OCI-LY7 (cell line): ENCODE data around the gene KCNAB3. TPM values are rescaled to one million over a fixed set of nuclear protein-coding genes. Genes with fewer than 3 reads are reported as not detected.

ENCODE experiments used
- BruUV-seq: library from RNA; stranded (reverse); fragments of 400-500 nt; replicated peaks from 2 replicates; lab custom pipeline; 2021; lab: Mats Ljungman, UMichigan
- CTCF ChIA-PET: fragments of 300-600 bp; sonication (Branson Sonifier 250); formaldehyde crosslinking; loops from one replicate; lab custom pipeline; 2022; ENCODE audit warnings: antibody characterized with exemption; ENCODE audit not compliant: unreplicated experiment; lab: Charles Lee
- POLR2A ChIA-PET: fragments of 300-600 bp; sonication (Branson Sonifier 250); formaldehyde crosslinking; loops from one replicate; lab custom pipeline; 2022; ENCODE audit warnings: antibody characterized with exemption; lab: Charles Lee
- DNase-seq: peaks from one replicate; pipeline ENCODE4 v3.0.0-alpha.2; 2015; ENCODE audit warnings: low spot score
- H2AFZ ChIP-seq: fragments of 200-600 bp; sonication (generic), shearing (Covaris generic); 2 replicates; pipeline ENCODE4 v1.6.1; 2014; ENCODE audit warnings: mild to moderate bottlenecking, antibody characterized with exemption, low read length, moderate library complexity
- H3K27ac ChIP-seq: fragments of 200-600 bp; sonication (generic); 2 replicates; pipeline ENCODE4 v1.5.1; 2014; ENCODE audit warnings: mixed run types, low read depth, mild to moderate bottlenecking, moderate library complexity, low read length, inconsistent platforms; ENCODE audit not compliant: poor library complexity, severe bottlenecking
- H3K36me3 ChIP-seq: fragments of 200-600 bp; sonication (generic); 2 replicates; pipeline ENCODE4 v1.6.1; 2014; ENCODE audit warnings: mild to moderate bottlenecking, antibody characterized with exemption, low read length, moderate library complexity, mixed read lengths; ENCODE audit not compliant: insufficient read depth
- H3K4me1 ChIP-seq: fragments of 200-600 bp; sonication (generic); 2 replicates; pipeline ENCODE4 v1.5.1; 2014; ENCODE audit warnings: mild to moderate bottlenecking, low read length; ENCODE audit not compliant: insufficient read depth, poor library complexity, severe bottlenecking
- H3K4me2 ChIP-seq: fragments of 200-600 bp; sonication (generic); 2 replicates; pipeline ENCODE4 v1.6.1; 2014; ENCODE audit warnings: mild to moderate bottlenecking, low read length
- H3K4me3 ChIP-seq: fragments of 200-600 bp; sonication (generic); 2 replicates; pipeline ENCODE4 v1.5.1; 2014; ENCODE audit warnings: mild to moderate bottlenecking, low read depth, low read length; ENCODE audit not compliant: poor library complexity, severe bottlenecking
- H3K79me2 ChIP-seq: fragments of 200-600 bp; sonication (generic); 2 replicates; pipeline ENCODE4 v1.6.1; 2016; ENCODE audit warnings: low read depth, mild to moderate bottlenecking, low read length, moderate library complexity, mixed read lengths; ENCODE audit not compliant: insufficient read depth
- H3K9me2 ChIP-seq: fragments of 200-600 bp; sonication (generic); 2 replicates; pipeline ENCODE4 v1.6.1; 2016; ENCODE audit warnings: mild to moderate bottlenecking, low read length, mixed read lengths; ENCODE audit not compliant: insufficient read depth
- H3K9me3 ChIP-seq: fragments of 200-600 bp; sonication (generic); 2 replicates; pipeline ENCODE4 v1.6.1; 2014; ENCODE audit warnings: mild to moderate bottlenecking, mixed run types, low read length, mixed read lengths
- H4K20me1 ChIP-seq: fragments of 200-600 bp; sonication (generic); 2 replicates; pipeline ENCODE4 v1.6.1; 2014; ENCODE audit warnings: mild to moderate bottlenecking, antibody characterized with exemption, low read length, moderate library complexity, mixed read lengths; ENCODE audit not compliant: insufficient read depth
- CTCF ChIP-seq: fragments of 200-600 bp; sonication (generic); conservative IDR thresholded peaks from 2 replicates; pipeline ENCODE4 v1.5.1; 2014; ENCODE audit warnings: mild to moderate bottlenecking, antibody characterized with exemption, low read length, moderate library complexity, mixed read lengths
- EZH2phosphoT487 ChIP-seq: fragments of 200-600 bp; sonication (generic); IDR thresholded peaks from 2 replicates; pipeline ENCODE4 v1.6.1; 2018; ENCODE audit warnings: low read depth, borderline replicate concordance, mild to moderate bottlenecking, mixed run types, antibody characterized with exemption, low read length, moderate library complexity, mixed read lengths
- intact Hi-C: fragments of 100-400 bp; cut with micrococcal nuclease; formaldehyde crosslinking; loops from one replicate; pipeline ENCODE4 v1.10.0; 2022; ENCODE audit not compliant: unreplicated experiment
- total RNA-seq, 2 experiments: library from RNA; depleted of rRNA in 1 of 2; stranded (reverse); fragments of >200 nt in 1 of 2; shearing (Covaris generic) in 1 of 2; gene quantifications; 2 replicates each; pipeline ENCODE4 v1.2.3, GENCODE V29; 2014 to 2022

Gene KCNAB3
- total RNA-seq, 2 experiments from 2014 or later = 4.3 to 14.3 TPM

- Histone ChIP-seq H4K20me1 (no peaks in the 10 kb centered on the region), H3K9me2 (no peaks in the 10 kb centered on the region), H3K4me2 (no peak overlapping the region), H3K36me3 (peaks cover 41% of the 10 kb centered on the region), H3K4me3 (no peak overlapping the region), H3K4me1 (no peaks in the 10 kb centered on the region), H3K27ac (no peak overlapping the region), H3K79me2 (no peaks in the 10 kb centered on the region), H3K9me3 (no peaks in the 10 kb centered on the region), H2AFZ (no peak overlapping the region)
- no peak for DNase-seq
- ChIA-PET POLR2A (interaction anchor here (0.6 to 0.7 kb wide), 2 partner anchors 12 to 38 kb away, joined by 3 to 6 read pairs; no protein-coding TSS in a partner anchor), CTCF (no interaction called here)
- intact Hi-C loops = no loop called here
- BruUV-seq = no TSS peak
- TF ChIP-seq CTCF (no peak), EZH2phosphoT487 (no peak)
These were observed 21.6 kb upstream of the KCNAB3 start for GRCh38 chr17:7951143-7951792.

- ChIA-PET POLR2A (interaction anchor here (0.6 to 0.7 kb wide), 2 partner anchors 12 to 39 kb away, joined by 3 to 6 read pairs; no protein-coding TSS in a partner anchor), CTCF (no interaction called here)
- Histone ChIP-seq H3K4me2 (no peak overlapping the region), H4K20me1 (no peaks in the 10 kb centered on the region), H3K4me1 (no peaks in the 10 kb centered on the region), H3K36me3 (peaks cover 47% of the 10 kb centered on the region), H3K4me3 (no peak overlapping the region), H3K9me2 (no peaks in the 10 kb centered on the region), H3K9me3 (no peaks in the 10 kb centered on the region), H3K79me2 (no peaks in the 10 kb centered on the region), H3K27ac (no peak overlapping the region), H2AFZ (no peak overlapping the region)
- intact Hi-C loops = no loop called here
- TF ChIP-seq CTCF (no peak), EZH2phosphoT487 (no peak)
- DNase-seq = no peak
- BruUV-seq = no TSS peak
These were observed 20.9 kb upstream of the KCNAB3 start for GRCh38 chr17:7950578-7950977.

- no peak overlapping the region for H3K4me2 ChIP-seq
- no peak overlapping the region for H3K27ac ChIP-seq
- H3K9me3 ChIP-seq = no peaks in the 10 kb centered on the region
- no peak for DNase-seq
- CTCF ChIA-PET = no interaction called here
- no peaks in the 10 kb centered on the region for H3K4me1 ChIP-seq
- POLR2A ChIA-PET = interaction anchor here (0.8 kb wide), 1 partner anchor 15 kb away, joined by 3 read pairs; no protein-coding TSS in a partner anchor
- no peaks in the 10 kb centered on the region for H4K20me1 ChIP-seq
- no peaks in the 10 kb centered on the region for H3K9me2 ChIP-seq
- TF ChIP-seq CTCF (no peak), EZH2phosphoT487 (no peak)
- no peak overlapping the region for H3K4me3 ChIP-seq
- peaks cover 74% of the 10 kb centered on the region for H3K36me3 ChIP-seq
- intact Hi-C loops = no loop called here
- no peaks in the 10 kb centered on the region for H3K79me2 ChIP-seq
- no peak overlapping the region for H2AFZ ChIP-seq
- BruUV-seq = no TSS peak
These were observed 18.0 kb upstream of the KCNAB3 start for GRCh38 chr17:7947651-7948050.
